ENCODE results near the gene GFER. TPM values are rescaled to one million over a fixed set of nuclear protein-coding genes. Genes with fewer than 3 reads are reported as not detected.
"Not testable (repeated sequence)": the region's sequence is repeated elsewhere in the genome, so short reads cannot be mapped to it uniquely, and the experiment has no call there.

Gene GFER
- total RNA-seq, 1 experiment from 2014 or later, result 26.1 TPM

DNA sequence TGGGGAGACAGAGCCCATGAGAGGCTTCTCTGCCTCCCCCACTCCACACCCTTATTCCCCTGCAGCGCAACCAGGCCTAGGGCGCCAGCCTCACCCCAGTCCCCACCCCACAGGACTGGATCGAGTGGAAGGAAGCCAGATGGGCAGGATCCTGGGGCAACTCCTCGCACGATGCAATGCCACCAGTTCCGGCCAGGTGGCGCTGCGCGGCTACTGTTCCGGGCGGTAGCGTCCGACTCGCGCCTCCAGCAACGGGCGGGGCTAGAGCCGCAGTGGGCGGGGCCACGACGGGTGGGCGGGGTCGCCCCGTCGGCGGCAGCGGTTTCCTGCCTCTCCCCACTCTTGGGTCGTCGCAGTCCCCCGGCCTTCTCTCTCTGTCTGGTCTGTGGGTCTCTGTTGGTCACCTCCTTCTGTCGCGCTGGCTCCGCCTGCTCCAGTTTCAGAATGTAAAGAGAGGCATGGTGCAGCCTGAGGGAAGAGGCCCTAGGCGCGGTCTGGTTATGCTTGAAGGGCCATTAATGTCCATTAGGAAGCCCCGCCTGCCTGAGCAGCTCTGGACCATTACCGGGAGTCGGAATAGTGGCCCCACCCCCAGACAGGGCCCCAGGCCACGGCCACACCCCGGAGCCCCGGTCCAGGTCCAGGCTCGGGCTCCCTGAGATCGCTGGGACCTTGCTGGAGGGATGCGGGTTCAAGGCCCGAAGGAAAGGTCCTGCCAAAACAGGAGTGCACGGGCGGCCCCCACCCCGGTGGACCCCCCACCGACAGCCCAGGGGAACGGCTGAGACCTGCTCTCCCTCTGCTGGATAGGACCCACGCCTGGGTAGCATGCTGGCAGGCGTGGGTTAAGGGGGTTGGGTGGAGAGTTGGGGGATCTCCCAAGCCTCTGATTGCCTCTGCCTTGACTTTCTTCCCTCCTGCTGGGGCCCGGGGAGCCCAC lies 39.4 kb downstream of the GFER start:
- DNase-seq (ENCODE audit: extremely low read depth, low read depth), result peak; percentile 89

DNA sequence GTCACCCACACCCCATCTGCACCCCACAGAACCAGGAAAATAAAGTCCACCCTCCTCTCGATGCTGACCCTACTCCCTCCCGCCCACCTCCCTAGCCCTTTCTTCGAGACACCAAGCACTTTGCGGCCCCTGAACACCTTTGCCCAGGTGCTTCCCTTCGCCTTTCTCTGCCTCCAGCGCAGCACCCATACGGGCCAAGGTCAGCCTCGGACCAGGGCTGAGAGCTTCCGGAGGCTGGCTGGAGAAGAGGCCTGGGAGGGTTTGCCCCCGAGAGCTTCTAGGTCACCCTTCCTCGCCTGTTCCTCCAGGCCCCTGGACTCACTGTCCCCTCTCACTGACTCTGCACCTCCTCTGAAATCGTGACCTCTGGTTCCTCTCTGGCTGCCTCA lies 40.0 kb downstream of the GFER start:
- DNase-seq (ENCODE audit: extremely low read depth, low read depth), result no peak

DNA sequence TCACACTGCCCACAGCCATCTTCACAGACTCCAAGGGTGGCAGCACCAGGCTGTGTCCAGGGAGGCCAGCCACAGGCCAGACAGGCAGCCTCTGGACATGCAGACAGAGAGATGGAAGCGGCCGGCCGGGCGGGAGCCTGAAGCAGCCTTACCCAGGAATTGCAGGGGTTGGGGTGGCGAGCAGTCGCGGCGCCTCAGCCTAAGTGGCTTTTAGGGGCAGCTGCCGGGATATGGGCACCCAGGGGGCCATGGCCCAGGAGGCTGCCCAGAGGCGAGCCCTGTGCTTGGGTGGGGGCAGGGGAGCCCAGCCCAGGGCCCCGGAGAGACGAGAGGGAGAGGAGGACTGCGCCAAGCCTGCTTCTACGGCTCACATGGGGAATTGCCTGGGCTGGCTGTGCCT lies 41.3 kb downstream of the GFER start:
- DNase-seq (ENCODE audit: extremely low read depth, low read depth), result no peak

DNA sequence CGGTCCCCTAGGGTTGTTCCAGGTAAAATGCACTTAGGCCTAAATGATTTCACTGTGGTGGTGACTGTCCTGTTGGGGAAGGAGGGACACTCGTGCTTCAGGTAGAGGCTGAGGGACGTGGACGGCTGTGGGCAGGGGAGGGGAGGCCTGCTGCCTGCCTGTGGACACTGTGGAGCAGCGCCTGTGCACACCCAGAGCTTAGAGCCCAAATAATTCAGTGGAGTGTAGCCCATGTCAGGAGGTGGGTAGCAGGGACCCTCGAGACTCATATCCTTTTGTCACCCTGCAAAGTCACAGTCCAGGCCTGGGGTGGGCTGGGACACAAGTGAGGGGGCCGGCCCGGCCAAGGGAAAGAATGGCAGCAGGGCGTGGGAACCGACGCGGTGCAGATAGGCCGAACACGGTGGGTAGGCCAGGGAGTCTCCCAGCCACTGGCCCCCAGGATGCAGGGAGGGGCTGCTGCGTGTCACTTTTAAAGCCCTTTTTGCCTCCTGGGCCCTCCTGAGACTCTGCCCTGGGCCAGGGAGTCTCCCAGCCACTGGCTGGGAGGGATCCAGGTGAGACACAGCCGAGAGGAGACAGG lies 42.0 kb downstream of the GFER start:
- no peak for DNase-seq (ENCODE audit: extremely low read depth, low read depth)

- DNase-seq (ENCODE audit: extremely low read depth, low read depth), result no peak
Measured at GRCh38 chr16:2026461-2027023, 42.5 kb downstream of the GFER start, which contains the start of gene NHERF2. TSS of gene NHERF2 (plus strand) at chr16:2026902. CDS start at chr16:2027006, 104 bp downstream.

DNA sequence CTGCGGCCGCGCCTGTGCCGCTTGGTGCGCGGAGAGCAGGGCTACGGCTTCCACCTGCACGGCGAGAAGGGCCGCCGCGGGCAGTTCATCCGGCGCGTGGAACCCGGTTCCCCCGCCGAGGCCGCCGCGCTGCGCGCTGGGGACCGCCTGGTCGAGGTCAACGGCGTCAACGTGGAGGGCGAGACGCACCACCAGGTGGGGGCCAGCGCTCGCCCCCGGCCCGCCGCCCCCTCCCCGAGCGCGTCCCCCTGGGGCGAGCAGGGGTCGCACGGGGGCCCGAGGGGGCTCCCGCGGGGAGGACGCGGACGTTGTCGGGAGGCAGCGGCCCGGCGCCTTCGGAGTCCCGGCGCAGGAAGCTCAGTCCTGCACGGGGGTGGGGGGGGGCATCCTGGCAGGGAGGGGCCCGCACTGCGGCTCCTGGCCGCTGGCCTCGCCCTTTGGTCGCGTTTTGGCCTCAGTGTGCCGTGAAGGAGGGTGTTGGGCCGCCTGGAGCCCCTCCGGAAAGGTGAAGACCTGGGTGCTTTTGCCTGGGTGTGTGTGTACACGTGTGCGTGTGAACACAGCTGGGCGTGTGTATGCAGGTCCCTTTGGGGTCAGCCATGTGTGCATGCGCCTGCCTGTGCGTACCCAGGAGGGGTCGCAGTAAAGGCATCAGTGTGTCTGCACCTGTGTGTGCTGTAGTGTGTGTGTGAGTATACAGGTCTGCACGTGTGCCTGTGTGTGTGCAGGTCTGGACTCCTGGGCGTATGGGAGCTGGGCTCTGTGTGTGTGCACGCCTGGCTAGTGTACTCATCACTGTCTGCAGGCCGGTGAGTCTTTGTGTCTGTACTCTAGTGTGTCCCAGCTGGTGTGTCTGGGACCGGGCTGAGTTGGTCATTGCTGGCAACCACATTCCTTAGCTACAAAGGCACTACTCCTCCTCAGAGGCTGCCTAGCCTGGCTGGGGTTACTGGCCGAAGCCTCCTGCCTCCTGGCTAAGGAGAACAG lies 43.3 kb downstream of the GFER start:
- no peak for DNase-seq (ENCODE audit: extremely low read depth, low read depth)

GRCh38 chr16:2028146-2028545 lies 44.2 kb downstream of the GFER start:
- DNase-seq (ENCODE audit: extremely low read depth, low read depth), result no peak

DNA sequence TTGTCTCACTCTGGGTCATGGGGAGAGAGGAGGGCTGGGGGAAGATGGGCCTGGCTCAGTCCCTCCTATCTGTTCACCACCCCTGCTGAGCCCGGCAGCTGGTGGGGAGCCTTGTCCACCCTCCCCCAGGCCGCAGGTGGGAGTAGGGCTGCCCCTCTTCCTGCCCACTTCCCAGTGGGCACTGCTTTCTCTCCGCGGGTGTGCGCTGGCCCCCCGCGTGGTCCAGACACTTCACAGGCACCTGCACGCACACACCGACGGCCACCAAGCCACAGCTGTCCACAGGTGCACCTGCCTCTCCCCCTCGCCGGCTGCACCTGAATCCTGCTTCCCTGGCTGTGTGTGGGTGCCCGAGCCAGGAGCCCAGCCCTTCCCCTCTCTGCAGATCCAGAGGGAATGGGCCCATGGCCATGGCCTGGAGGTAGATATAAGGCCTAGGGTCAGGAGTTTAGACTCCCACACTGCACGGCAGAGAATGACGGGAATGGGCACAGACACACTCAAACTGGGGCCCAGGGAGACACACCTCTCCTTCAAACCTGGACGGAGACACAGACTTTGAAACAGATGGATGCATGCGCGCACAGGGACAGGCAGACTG lies 44.7 kb downstream of the GFER start:
- no peak for DNase-seq (ENCODE audit: extremely low read depth, low read depth)

DNA sequence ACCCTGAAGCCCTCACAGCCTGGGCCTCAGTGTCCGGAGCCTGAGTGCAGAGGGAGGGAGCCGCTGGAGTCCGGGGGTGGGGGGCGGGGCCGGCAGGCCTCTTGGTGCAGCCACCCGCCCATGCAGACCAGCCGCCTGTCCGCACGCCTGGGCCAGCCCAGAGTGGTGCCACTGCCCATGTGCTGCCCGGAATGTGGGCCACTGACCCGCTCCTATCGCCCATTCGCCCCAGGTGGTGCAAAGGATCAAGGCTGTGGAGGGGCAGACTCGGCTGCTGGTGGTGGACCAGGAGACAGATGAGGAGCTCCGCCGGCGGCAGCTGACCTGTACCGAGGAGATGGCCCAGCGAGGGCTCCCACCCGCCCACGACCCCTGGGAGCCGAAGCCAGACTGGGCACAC lies 45.4 kb downstream of the GFER start:
- DNase-seq (ENCODE audit: extremely low read depth, low read depth), result no peak

GRCh38 chr16:2030036-2030435 lies 46.0 kb downstream of the GFER start:
- no peak for DNase-seq (ENCODE audit: extremely low read depth, low read depth)

DNA sequence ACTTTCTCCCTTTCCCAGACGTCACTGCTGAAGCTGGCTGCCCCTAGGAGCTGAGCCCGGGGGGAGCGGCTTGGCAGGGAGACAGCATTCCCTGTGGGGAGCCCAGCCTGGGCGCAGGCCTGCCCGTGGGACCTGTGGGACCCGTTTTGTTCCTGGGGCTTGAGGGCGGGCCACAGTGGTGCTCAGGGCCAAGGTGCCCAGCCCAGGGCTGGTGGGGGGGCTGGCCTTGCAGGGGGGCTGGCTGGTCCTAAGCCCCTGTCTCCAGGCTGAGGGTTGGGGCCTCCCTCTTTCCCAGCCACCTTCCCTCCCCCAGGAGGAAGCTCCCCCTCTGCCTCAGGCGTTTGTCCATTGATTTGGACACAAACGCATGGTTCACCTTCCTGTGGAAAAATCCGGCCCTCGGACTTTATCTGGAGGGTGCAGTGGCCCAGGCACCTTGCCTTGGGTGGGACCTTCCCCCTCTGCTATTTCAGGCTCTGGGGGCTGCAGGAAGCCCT lies 47.1 kb downstream of the GFER start:
- DNase-seq (ENCODE audit: extremely low read depth, low read depth), result no peak

- DNase-seq (ENCODE audit: extremely low read depth, low read depth), result no peak
Measured at GRCh38 chr16:2032285-2033056, 48.5 kb downstream of the GFER start.

GRCh38 chr16:2033057-2033908 lies 49.3 kb downstream of the GFER start:
- no peak for DNase-seq (ENCODE audit: extremely low read depth, low read depth)

- DNase-seq (ENCODE audit: extremely low read depth, low read depth), result not testable (repeated sequence)
Measured at GRCh38 chr16:2033909-2034695, 50.1 kb downstream of the GFER start.

DNA sequence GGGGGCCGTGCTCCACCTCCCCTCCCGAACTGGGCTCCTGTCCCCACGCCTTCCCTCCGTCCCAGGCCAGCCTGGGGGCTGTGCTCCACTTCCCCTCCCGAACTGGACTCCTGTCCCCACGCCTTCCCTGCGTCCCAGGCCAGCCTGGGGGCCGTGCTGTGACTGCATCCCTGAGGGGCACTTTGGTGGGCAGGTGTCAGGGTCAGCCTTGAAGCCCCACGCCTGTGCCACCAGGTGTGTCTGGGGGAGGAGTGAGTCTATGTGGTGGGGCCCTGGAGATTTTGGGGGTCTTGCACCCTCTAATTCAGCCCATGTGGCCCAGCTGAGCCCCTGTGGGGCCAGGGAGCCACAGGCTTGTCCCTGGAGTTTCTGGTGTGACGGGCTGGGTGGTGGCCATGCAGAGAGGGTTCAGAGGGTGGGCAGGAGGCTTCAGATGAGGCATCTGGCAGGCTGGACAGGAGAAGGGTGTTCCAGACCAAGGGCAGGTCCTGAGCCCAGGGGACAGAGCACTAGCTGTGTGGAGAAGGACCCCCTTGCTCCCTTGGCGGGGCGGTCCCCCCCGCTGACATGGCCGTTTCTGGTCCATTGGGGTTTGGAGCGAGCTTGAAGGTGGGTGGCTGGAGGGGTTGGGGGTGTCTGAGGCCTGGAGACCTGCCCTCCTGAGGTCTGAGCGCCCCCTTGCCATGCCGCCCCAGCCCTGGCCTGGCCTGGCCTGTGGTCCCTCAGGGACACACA lies 50.9 kb downstream of the GFER start:
- DNase-seq (ENCODE audit: extremely low read depth, low read depth), result no peak

GRCh38 chr16:2035431-2036199 lies 51.6 kb downstream of the GFER start:
- no peak for DNase-seq (ENCODE audit: extremely low read depth, low read depth)

All from NCI-H460 (cell line).